OCI-LY1 (cell line): ENCODE measurements around the gene LRG1.

ENCODE experiments used
- CTCF ChIP-seq: fragments of 200-600 bp; sonication (generic), shearing (Covaris generic); IDR thresholded peaks from 2 replicates; pipeline ENCODE4 v1.5.1; 2017; ENCODE audit warnings: mild to moderate bottlenecking, antibody characterized with exemption, low read length, moderate library complexity, mixed read lengths
- EZH2 ChIP-seq: fragments of 200-600 bp; sonication (generic), shearing (Covaris generic); IDR thresholded peaks from 2 replicates; pipeline ENCODE4 v1.8.0; 2017; ENCODE audit warnings: borderline replicate concordance, mixed run types, mild to moderate bottlenecking, antibody characterized with exemption, low read length, moderate library complexity, mixed read lengths

- peak; percentile 65 for TF ChIP-seq CTCF
- no peak for TF ChIP-seq EZH2
Observed at GRCh38 chr19:4495471-4495870, 44.4 kb downstream of the LRG1 start.
